ENCODE results near the gene METTL26. TPM values are rescaled to one million over a fixed set of nuclear protein-coding genes. Genes with fewer than 3 reads are reported as not detected.

METTL26 gene
- polyA plus RNA-seq, 3 donors, result 57.1 to 80.9 (median 70.4) TPM

GRCh38 chr16:591892-592517 lies 44.1 kb downstream of the METTL26 start:
- peak overlapping the region; percentile 87 for H3K4me2 ChIP-seq (replicated peaks; ENCODE audit: extremely low read depth, low read length, poor library complexity, severe bottlenecking)

GRCh38 chr16:591231-591630 lies 44.9 kb downstream of the METTL26 start:
- Histone ChIP-seq H3K4me2 (replicated peaks; ENCODE audit: extremely low read depth, low read length, poor library complexity, severe bottlenecking) (peak overlapping the region; percentile 87), H3K36me3 (replicated peaks in 1 of 2; ENCODE audit: control insufficient read depth in 1 of 2, insufficient read depth in 2 of 2, low read length in 2 of 2) (peaks cover 0 to under 1% of the 10 kb centered on the region in 2 donors)

More at GRCh38 chr16:591892-592517, 44.1 kb downstream of the METTL26 start:
- H3K9me3 Mint-ChIP-seq, result peaks cover 0 to 3% (median 0%) of the 10 kb centered on the region in 7 donors
- H3K4me1 ChIP-seq (ENCODE audit: control insufficient read depth in 1 of 2, insufficient read depth in 2 of 2, low read length in 2 of 2), result peaks cover 77 to 85% of the 10 kb centered on the region in 2 donors
- H3K27me3 Mint-ChIP-seq (ENCODE audit: low read depth in 3 of 3), result peaks cover 0 to 4% (median 2%) of the 10 kb centered on the region in 3 donors
- DNase-seq, result no peak
- H3K4me3 Mint-ChIP-seq, result peak overlapping the region; percentile 87 to 95
- H3K79me2 ChIP-seq (ENCODE audit: insufficient read depth, low read length), result peaks cover 82% of the 10 kb centered on the region
- H3K9me3 ChIP-seq (replicated peaks in 1 of 2; ENCODE audit: control insufficient read depth in 1 of 2, insufficient read depth in 1 of 2, low read length in 2 of 2), result no peaks in the 10 kb centered on the region
- H3K36me3 ChIP-seq (replicated peaks in 1 of 2; ENCODE audit: control insufficient read depth in 1 of 2, insufficient read depth in 2 of 2, low read length in 2 of 2), result peaks cover 0 to 7% of the 10 kb centered on the region in 2 donors
- peaks cover 15 to 19% of the 10 kb centered on the region in 2 donors for H3K36me3 Mint-ChIP-seq
- H2AFZ ChIP-seq (ENCODE audit: insufficient read depth, low read depth, low read length, poor library complexity, severe bottlenecking), result no peak overlapping the region
- intact Hi-C loops (cut with micrococcal nuclease), result no loop called here
- H3K4me3 ChIP-seq (replicated peaks in 1 of 3; ENCODE audit: low read depth in 2 of 3, low read length in 3 of 3), result peak overlapping the region in 2 of 3 experiments; percentile 17 to 92
- peaks cover 42% of the 10 kb centered on the region for H4K20me1 ChIP-seq (ENCODE audit: insufficient read depth, low read length)
- peaks cover 74% of the 10 kb centered on the region for H3K4me1 Mint-ChIP-seq
- peak overlapping the region; percentile 81 to 83 for H3K27ac ChIP-seq (ENCODE audit: low read depth in 1 of 2, low read length in 2 of 2)
- TF ChIP-seq CTCF (IDR thresholded peaks at IDR 0.05), result no peak
- WGBS (ENCODE audit: insufficient coverage), result 73% methylated on average over 14 of the region's 15 CpGs
- peak overlapping the region; percentile 82 to 96 (median 93) for H3K27ac Mint-ChIP-seq
- H3K9ac ChIP-seq (ENCODE audit: insufficient read depth, low read length, poor library complexity, severe bottlenecking), result peak overlapping the region; percentile 30
- H3K27me3 ChIP-seq (ENCODE audit: control insufficient read depth in 2 of 2, insufficient read depth in 2 of 2, low read length in 2 of 2), result no peaks in the 10 kb centered on the region

More at GRCh38 chr16:591231-591630, 44.9 kb downstream of the METTL26 start:
- Histone ChIP-seq H3K4me1 (ENCODE audit: control insufficient read depth in 1 of 2, insufficient read depth in 2 of 2, low read length in 2 of 2) (peaks cover 70 to 78% of the 10 kb centered on the region in 2 donors), H2AFZ (ENCODE audit: insufficient read depth, low read depth, low read length, poor library complexity, severe bottlenecking) (no peak overlapping the region), H3K4me3 (replicated peaks in 1 of 3; ENCODE audit: low read depth in 2 of 3, low read length in 3 of 3) (peak overlapping the region in 2 of 3 experiments; percentile 85 to 92), H3K9me3 (replicated peaks in 1 of 2; ENCODE audit: control insufficient read depth in 1 of 2, insufficient read depth in 1 of 2, low read length in 2 of 2) (no peaks in the 10 kb centered on the region), H3K79me2 (ENCODE audit: insufficient read depth, low read length) (peaks cover 74% of the 10 kb centered on the region), H3K27ac (ENCODE audit: low read depth in 1 of 2, low read length in 2 of 2) (peak overlapping the region; percentile 20 to 81), H4K20me1 (ENCODE audit: insufficient read depth, low read length) (peaks cover 35% of the 10 kb centered on the region), H3K27me3 (ENCODE audit: control insufficient read depth in 2 of 2, insufficient read depth in 2 of 2, low read length in 2 of 2) (no peaks in the 10 kb centered on the region), H3K9ac (ENCODE audit: insufficient read depth, low read length, poor library complexity, severe bottlenecking) (peak overlapping the region; percentile 85)
- Mint-ChIP-seq H3K9me3 (peaks cover 0 to 3% (median 0%) of the 10 kb centered on the region in 7 donors), H3K27ac (peak overlapping the region; percentile 82 to 94 (median 87)), H3K4me3 (peak overlapping the region; percentile 87 to 95), H3K36me3 (peaks cover 9 to 12% of the 10 kb centered on the region in 2 donors), H3K27me3 (ENCODE audit: low read depth in 3 of 3) (peaks cover under 1 to 4% (median 2%) of the 10 kb centered on the region in 3 donors), H3K4me1 (peaks cover 67% of the 10 kb centered on the region)
- no peak for DNase-seq
- intact Hi-C loops (cut with micrococcal nuclease), result no loop called here
- no peak for TF ChIP-seq CTCF (IDR thresholded peaks at IDR 0.05)
- WGBS (ENCODE audit: insufficient coverage), result 97% methylated on average over 3 of the region's 8 CpGs

Data from CD14-positive monocyte (primary cell).